SK-N-SH treated with all-trans-retinoic acid at 6 μM for 48 hours (cell line): ENCODE results near the gene RASGRF2.

Source experiments
- ATAC-seq: fragments of 200-7000 bp; cut with Tn5 transposase; 3 replicates; pipeline ENCODE4 v1.9.1; 2020; ENCODE audit warnings: mild to moderate bottlenecking, moderate library complexity
- BACH2 ChIP-seq: fragments of 250-450 bp; sonication (Bioruptor Pico); IDR thresholded peaks from 2 replicates; pipeline ENCODE4 v1.9.0; 2021; ENCODE audit warnings: mild to moderate bottlenecking, borderline replicate concordance
- ESRRG ChIP-seq: fragments of 250-450 bp; sonication (Bioruptor Pico); IDR thresholded peaks from 2 replicates; pipeline ENCODE4 v1.6.1; 2021; ENCODE audit warnings: mild to moderate bottlenecking
- GLIS3 ChIP-seq: fragments of 250-450 bp; sonication (Bioruptor Pico); IDR thresholded peaks from 2 replicates; pipeline ENCODE4 v1.5.0; 2020; ENCODE audit warnings: mild to moderate bottlenecking, moderate library complexity
- ISL1 ChIP-seq: fragments of 250-450 bp; sonication (Bioruptor Pico); IDR thresholded peaks from 2 replicates; pipeline ENCODE4 v2.1.2; 2022; ENCODE audit warnings: mild to moderate bottlenecking, moderate library complexity
- PATZ1 ChIP-seq: fragments of 250-450 bp; sonication (Bioruptor Pico); IDR thresholded peaks from 2 replicates; pipeline ENCODE4 v1.8.0; 2020; ENCODE audit warnings: mild to moderate bottlenecking, moderate library complexity, borderline replicate concordance
- PPARA ChIP-seq: fragments of 250-450 bp; sonication (Bioruptor Pico); IDR thresholded peaks from 2 replicates; pipeline ENCODE4 v1.5.0; 2020; ENCODE audit warnings: mild to moderate bottlenecking, borderline replicate concordance
- SNAI2 ChIP-seq: fragments of 250-450 bp; sonication (Bioruptor Pico); IDR thresholded peaks from 2 replicates; pipeline ENCODE4 v1.5.0; 2020; ENCODE audit warnings: mild to moderate bottlenecking, moderate library complexity
- TCF4 ChIP-seq: fragments of 250-450 bp; sonication (Bioruptor Pico); IDR thresholded peaks from 2 replicates; pipeline ENCODE4 v1.8.0; 2021; ENCODE audit warnings: mild to moderate bottlenecking, moderate library complexity, borderline replicate concordance
- TOX ChIP-seq: fragments of 250-450 bp; sonication (Bioruptor Pico); IDR thresholded peaks from 2 replicates; pipeline ENCODE4 v1.8.0; 2021; ENCODE audit warnings: mild to moderate bottlenecking, moderate library complexity, borderline replicate concordance
- ZFP3 ChIP-seq: fragments of 250-450 bp; sonication (Bioruptor Pico); IDR thresholded peaks from 2 replicates; pipeline ENCODE4 v1.5.0; 2020; ENCODE audit warnings: mild to moderate bottlenecking, moderate library complexity
- ZFP30 ChIP-seq: fragments of 450-650 bp; formaldehyde crosslinking; IDR thresholded peaks from 2 replicates; pipeline ENCODE4 v1.5.0; 2022; ENCODE audit warnings: mild to moderate bottlenecking, moderate library complexity
- ZNF8 ChIP-seq: fragments of 450-650 bp; formaldehyde crosslinking; IDR thresholded peaks from 2 replicates; pipeline ENCODE4 v1.5.0; 2020; ENCODE audit warnings: mild to moderate bottlenecking, moderate library complexity
- TF ChIP-seq, protein P1 (sequence below): fragments of 250-450 bp; sonication (Bioruptor Pico); IDR thresholded peaks from 2 replicates; pipeline ENCODE4 v1.5.0; 2020; ENCODE audit warnings: mild to moderate bottlenecking, moderate library complexity
- TF ChIP-seq, protein P2 (sequence below): fragments of 250-450 bp; sonication (Bioruptor Pico); IDR thresholded peaks from 2 replicates; pipeline ENCODE4 v1.8.0; 2021; ENCODE audit warnings: low read depth, mild to moderate bottlenecking, moderate library complexity, borderline replicate concordance

RASGRF2 gene

GRCh38 chr5:81177061-81177460 lies 216.9 kb downstream of the RASGRF2 start:
- no peak for TF ChIP-seq ZFP3 (CRISPR knock-in tag)
- TF ChIP-seq, protein P1, sequence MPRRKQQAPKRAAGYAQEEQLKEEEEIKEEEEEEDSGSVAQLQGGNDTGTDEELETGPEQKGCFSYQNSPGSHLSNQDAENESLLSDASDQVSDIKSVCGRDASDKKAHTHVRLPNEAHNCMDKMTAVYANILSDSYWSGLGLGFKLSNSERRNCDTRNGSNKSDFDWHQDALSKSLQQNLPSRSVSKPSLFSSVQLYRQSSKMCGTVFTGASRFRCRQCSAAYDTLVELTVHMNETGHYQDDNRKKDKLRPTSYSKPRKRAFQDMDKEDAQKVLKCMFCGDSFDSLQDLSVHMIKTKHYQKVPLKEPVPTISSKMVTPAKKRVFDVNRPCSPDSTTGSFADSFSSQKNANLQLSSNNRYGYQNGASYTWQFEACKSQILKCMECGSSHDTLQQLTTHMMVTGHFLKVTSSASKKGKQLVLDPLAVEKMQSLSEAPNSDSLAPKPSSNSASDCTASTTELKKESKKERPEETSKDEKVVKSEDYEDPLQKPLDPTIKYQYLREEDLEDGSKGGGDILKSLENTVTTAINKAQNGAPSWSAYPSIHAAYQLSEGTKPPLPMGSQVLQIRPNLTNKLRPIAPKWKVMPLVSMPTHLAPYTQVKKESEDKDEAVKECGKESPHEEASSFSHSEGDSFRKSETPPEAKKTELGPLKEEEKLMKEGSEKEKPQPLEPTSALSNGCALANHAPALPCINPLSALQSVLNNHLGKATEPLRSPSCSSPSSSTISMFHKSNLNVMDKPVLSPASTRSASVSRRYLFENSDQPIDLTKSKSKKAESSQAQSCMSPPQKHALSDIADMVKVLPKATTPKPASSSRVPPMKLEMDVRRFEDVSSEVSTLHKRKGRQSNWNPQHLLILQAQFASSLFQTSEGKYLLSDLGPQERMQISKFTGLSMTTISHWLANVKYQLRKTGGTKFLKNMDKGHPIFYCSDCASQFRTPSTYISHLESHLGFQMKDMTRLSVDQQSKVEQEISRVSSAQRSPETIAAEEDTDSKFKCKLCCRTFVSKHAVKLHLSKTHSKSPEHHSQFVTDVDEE (CRISPR knock-in tag): no peak
- no peak for TF ChIP-seq PPARA (CRISPR knock-in tag)
- TF ChIP-seq PATZ1: no peak
- no peak for TF ChIP-seq SNAI2 (CRISPR knock-in tag)
- no peak for TF ChIP-seq ZFP30 (CRISPR knock-in tag)
- TF ChIP-seq, all 23 proteins: peak for 0
- ATAC-seq: no peak

GRCh38 chr5:81179959-81180358 lies 219.8 kb downstream of the RASGRF2 start:
- ATAC-seq: no peak
- no peak for TF ChIP-seq ESRRG (CRISPR knock-in tag)
- TF ChIP-seq TCF4 (CRISPR knock-in tag): no peak
- TF ChIP-seq, protein P1 (CRISPR knock-in tag): no peak

DNA sequence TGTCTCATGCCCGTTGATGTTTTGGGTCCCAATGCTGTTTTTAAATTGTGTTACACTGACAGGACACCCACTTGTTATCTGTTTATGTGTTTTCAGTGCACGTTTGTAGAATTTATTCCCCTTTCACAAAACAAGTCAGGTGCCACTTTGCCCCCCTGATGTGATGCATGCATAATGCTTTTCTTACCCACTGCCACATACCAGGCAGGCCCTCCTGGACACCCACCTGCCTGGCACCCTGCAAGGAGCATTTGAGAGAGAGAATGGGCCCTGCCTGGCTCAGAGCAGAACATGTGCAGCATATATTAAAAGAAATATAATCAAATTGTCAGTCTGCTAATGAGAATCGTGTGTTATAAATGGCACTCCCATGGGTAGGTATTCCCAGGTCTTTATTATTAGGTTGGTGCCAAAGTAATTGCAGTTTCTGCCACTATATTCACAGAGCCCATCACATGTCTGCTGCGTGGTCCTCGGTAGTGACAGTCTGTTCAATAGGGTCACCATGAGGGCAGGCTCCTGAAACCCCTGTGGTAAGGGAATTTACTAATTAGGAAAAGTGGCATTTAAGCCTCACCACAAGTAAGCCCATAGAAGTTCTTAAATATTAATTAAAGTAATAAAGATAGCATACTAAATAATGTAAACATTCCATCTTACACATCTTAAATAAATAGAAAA lies 220.8 kb downstream of the RASGRF2 start:
- 0 out of 2 replicates have a peak, but pooled peaks have one; percentile 13 for TF ChIP-seq TCF4 (CRISPR knock-in tag)
- TF ChIP-seq ISL1 (CRISPR knock-in tag): no peak
- no peak for ATAC-seq

DNA sequence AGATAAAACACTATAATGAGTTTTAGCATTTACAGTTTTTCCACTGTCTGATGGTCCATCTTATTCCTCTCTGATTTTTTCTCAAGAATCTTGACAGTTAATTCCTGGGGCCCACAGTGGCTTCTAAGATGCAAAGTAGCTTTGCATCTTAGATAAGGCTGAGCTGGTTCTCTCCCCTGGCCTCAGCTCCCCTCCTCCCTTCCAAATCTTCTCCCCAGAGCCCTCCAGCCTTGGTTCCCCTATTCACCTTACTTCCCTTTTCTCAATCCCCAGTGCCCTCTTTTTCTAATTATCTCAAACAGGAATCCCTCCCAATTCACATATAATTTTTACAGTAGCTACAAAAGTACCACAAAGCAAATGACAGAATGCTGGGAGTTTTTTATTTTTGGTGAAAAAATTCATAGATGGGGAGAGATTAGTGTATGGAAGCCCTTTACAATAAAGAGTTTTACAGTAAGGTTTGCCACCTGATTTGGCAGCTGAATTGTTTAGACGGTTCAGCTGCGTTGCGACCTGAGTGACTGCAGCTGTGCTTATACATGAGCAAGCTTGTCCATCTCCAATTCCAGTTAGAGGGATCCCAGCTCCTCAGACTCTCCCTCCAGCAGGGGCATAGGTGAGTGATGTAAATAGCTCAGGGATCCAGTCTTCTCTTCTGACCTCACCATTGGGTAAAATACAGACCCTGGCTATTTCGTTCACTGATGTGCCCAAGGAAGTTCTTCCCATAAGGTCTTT lies 221.6 kb downstream of the RASGRF2 start:
- no peak for ATAC-seq
- no peak for TF ChIP-seq GLIS3 (CRISPR knock-in tag)
- TF ChIP-seq, protein P2, sequence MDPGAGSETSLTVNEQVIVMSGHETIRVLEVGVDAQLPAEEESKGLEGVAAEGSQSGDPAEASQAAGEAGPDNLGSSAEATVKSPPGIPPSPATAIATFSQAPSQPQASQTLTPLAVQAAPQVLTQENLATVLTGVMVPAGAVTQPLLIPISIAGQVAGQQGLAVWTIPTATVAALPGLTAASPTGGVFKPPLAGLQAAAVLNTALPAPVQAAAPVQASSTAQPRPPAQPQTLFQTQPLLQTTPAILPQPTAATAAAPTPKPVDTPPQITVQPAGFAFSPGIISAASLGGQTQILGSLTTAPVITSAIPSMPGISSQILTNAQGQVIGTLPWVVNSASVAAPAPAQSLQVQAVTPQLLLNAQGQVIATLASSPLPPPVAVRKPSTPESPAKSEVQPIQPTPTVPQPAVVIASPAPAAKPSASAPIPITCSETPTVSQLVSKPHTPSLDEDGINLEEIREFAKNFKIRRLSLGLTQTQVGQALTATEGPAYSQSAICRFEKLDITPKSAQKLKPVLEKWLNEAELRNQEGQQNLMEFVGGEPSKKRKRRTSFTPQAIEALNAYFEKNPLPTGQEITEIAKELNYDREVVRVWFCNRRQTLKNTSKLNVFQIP (CRISPR knock-in tag): no peak

DNA sequence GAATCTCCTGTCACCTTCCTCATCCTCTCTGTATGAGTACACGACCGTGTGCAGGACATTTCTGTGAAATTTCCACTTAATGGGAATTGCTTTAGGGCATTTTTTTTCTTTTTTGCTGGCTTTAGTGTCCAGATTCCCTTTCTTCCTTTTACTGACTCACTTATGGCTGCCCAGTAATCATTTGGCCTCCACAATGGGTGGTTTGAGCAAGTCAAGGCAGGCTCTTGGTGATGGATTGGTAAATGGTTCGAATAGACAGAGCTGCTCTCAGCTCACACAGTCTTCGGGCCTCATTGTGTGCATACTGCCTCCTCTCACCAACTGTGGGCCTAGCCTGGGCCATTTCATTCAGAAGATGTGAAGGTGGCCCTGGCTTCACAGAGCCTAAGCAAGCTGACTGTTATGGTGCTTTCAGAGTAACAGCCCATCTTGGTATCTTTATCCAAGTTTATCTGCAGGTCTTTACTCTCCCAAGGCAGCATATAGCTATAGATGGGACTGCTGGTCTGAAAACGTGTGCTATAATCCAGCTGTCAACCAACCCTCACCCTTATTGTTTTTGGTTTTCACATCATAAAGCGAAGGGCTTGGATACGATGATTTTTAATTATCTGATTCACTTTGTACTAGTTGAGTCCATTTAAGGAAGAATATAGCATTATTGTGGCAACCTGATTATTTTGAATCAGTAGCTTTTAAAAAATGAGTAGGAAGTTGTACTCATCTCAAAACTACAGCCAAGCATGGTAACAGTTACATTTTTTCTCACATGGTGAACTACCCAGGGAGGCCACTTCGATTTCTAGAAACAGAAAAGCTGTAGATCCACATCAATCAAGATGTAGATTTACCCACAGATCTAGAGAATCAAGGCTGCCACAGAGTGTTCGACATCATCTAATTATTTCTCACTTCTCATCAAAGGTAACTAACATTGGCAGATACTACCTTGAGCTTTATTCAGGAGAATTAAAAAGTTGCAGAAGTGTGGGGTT lies 222.5 kb downstream of the RASGRF2 start:
- no peak for ATAC-seq
- TF ChIP-seq, protein P2 (CRISPR knock-in tag): no peak
- TF ChIP-seq ZNF8 (CRISPR knock-in tag) (no peak), TOX (CRISPR knock-in tag) (no peak), ZFP3 (CRISPR knock-in tag) (no peak), BACH2 (CRISPR knock-in tag) (no peak)
